DND-41 (cell line): Measurements from ENCODE around the gene SLC8A2.

Experiments used
- ATAC-seq: fragments of 200-7000 bp; cut with Tn5 transposase; 3 replicates; pipeline ENCODE4 v1.9.1; 2021; ENCODE audit warnings: low read depth; ENCODE audit not compliant: insufficient read depth
- DNase-seq: peaks from one replicate; pipeline ENCODE4 v3.0.0-alpha.2; 2020
- H2AFZ ChIP-seq: 2 replicates; pipeline ENCODE4 v1.6.0; 2012; ENCODE audit warnings: low read depth, low read length
- H3K27ac ChIP-seq: 2 replicates; pipeline ENCODE4 v1.5.1; 2012; ENCODE audit warnings: low read length, inconsistent platforms
- H3K27me3 ChIP-seq: fragments of 200-600 bp; sonication (generic); 2 replicates; pipeline ENCODE4 v1.6.0; 2012; ENCODE audit warnings: low read length, mild to moderate bottlenecking, inconsistent platforms; ENCODE audit not compliant: insufficient read depth, poor library complexity
- H3K36me3 ChIP-seq: 2 replicates; pipeline ENCODE4 v1.5.1; 2012; ENCODE audit warnings: low read length, inconsistent platforms; ENCODE audit not compliant: insufficient read depth
- H3K4me1 ChIP-seq: 2 replicates; pipeline ENCODE4 v1.5.1; 2012; ENCODE audit warnings: mild to moderate bottlenecking, low read length; ENCODE audit not compliant: insufficient read depth
- H3K4me2 ChIP-seq: 2 replicates; pipeline ENCODE4 v1.6.0; 2012; ENCODE audit warnings: mild to moderate bottlenecking, moderate library complexity, low read length, inconsistent platforms; ENCODE audit not compliant: insufficient read depth
- H3K4me3 ChIP-seq, 2 experiments: fragments of 200-600 bp in 1 of 2; shearing (Covaris generic) in 1 of 2; 2 replicates each; pipeline ENCODE4 v1.5.1; 2012 to 2016; ENCODE audit warnings: inconsistent platforms in 2 of 2, low read length in 2 of 2, mild to moderate bottlenecking in 2 of 2, low read depth in 1 of 2, moderate library complexity in 1 of 2
- H3K79me2 ChIP-seq: 2 replicates; pipeline ENCODE4 v1.6.0; 2012; ENCODE audit warnings: low read length, inconsistent platforms; ENCODE audit not compliant: insufficient read depth
- H3K9ac ChIP-seq: 2 replicates; pipeline ENCODE4 v1.6.0; 2012; ENCODE audit warnings: low read depth, mild to moderate bottlenecking, inconsistent platforms, low read length, moderate library complexity
- H3K9me3 ChIP-seq: 2 replicates; pipeline ENCODE4 v1.5.1; 2012; ENCODE audit warnings: low read length, moderate library complexity, mild to moderate bottlenecking, inconsistent platforms; ENCODE audit not compliant: insufficient read depth, severe bottlenecking
- H4K20me1 ChIP-seq: 2 replicates; pipeline ENCODE4 v1.6.0; 2012; ENCODE audit warnings: low read length; ENCODE audit not compliant: insufficient read depth
- CTCF ChIP-seq: IDR thresholded peaks from 2 replicates; pipeline ENCODE4 v1.5.1; 2012; ENCODE audit warnings: borderline replicate concordance, low read length, moderate library complexity, mild to moderate bottlenecking; ENCODE audit not compliant: poor library complexity, severe bottlenecking; ENCODE audit errors: extremely low read depth
- EZH2 ChIP-seq: IDR thresholded peaks from 3 replicates; pipeline ENCODE4 v1.6.1; 2012; ENCODE audit warnings: borderline replicate concordance, low read depth, mild to moderate bottlenecking, moderate library complexity, low read length, inconsistent platforms; ENCODE audit not compliant: severe bottlenecking

SLC8A2 gene

GRCh38 chr19:47379381-47379938 is 92.2 kb downstream of the SLC8A2 start:
- Histone ChIP-seq H3K4me1 (no peaks in the 10 kb centered on the region), H3K27ac (no peak overlapping the region), H4K20me1 (peaks cover 31% of the 10 kb centered on the region), H3K27me3 (no peaks in the 10 kb centered on the region), H3K9ac (no peak overlapping the region), H3K9me3 (no peaks in the 10 kb centered on the region), H2AFZ (no peak overlapping the region), H3K4me2 (no peak overlapping the region), H3K4me3 (no peak overlapping the region), H3K36me3 (peaks cover 74% of the 10 kb centered on the region), H3K79me2 (no peaks in the 10 kb centered on the region)
- TF ChIP-seq CTCF (no peak), EZH2 (no peak)
- no peak for ATAC-seq
- DNase-seq, result no peak

- H4K20me1 ChIP-seq, result peaks cover 31% of the 10 kb centered on the region
- peaks cover 85% of the 10 kb centered on the region for H3K36me3 ChIP-seq
- H3K9me3 ChIP-seq, result no peaks in the 10 kb centered on the region
- H3K4me3 ChIP-seq, result no peak overlapping the region
- DNase-seq, result no peak
- H3K4me2 ChIP-seq, result no peak overlapping the region
- H3K79me2 ChIP-seq, result no peaks in the 10 kb centered on the region
- no peak overlapping the region for H2AFZ ChIP-seq
- H3K4me1 ChIP-seq, result no peaks in the 10 kb centered on the region
- H3K27me3 ChIP-seq, result no peaks in the 10 kb centered on the region
- no peak for TF ChIP-seq CTCF
- no peak for TF ChIP-seq EZH2
- H3K9ac ChIP-seq, result no peak overlapping the region
- no peak overlapping the region for H3K27ac ChIP-seq
- no peak for ATAC-seq
These were observed 93.4 kb downstream of the SLC8A2 start for GRCh38 chr19:47378246-47378645.
